ENCODE measurements around the gene MOB2.

- TF ChIP-seq CTCF (conservative IDR thresholded peaks at IDR 0.05; ENCODE audit: low read length) (no peak), EZH2phosphoT487 (IDR thresholded peaks at IDR 0.05; ENCODE audit: borderline replicate concordance) (no peak)
Observed at GRCh38 chr11:1422481-1422880, 64.1 kb downstream of the MOB2 start.
